ENCODE measurements around the gene SCN2B.

GRCh38 chr11:118194835-118195627 is 18.6 kb upstream of the SCN2B start:
- TF ChIP-seq CTCF (conservative IDR thresholded peaks at IDR 0.05; ENCODE audit: low read depth, low read length), result no peak
- TF ChIP-seq EZH2 (IDR thresholded peaks at IDR 0.05; ENCODE audit: borderline replicate concordance, low read depth, low read length, poor library complexity, severe bottlenecking), result no peak

Data from A673 (cell line).